Endothelial cell (in vitro differentiated cells): ENCODE results near the gene SET. TPM values are rescaled to one million over a fixed set of nuclear protein-coding genes. Genes with fewer than 3 reads are reported as not detected.

ENCODE experiments used
- DNase-seq: peaks from one replicate; pipeline ENCODE4 v3.0.0; 2021; ENCODE audit warnings: low spot score
- H3K27ac Mint-ChIP-seq: one replicate; pipeline ENCODE4 v1.8.0; 2021; ENCODE audit warnings: mixed read lengths, inconsistent platforms; ENCODE audit not compliant: unreplicated experiment
- H3K27me3 Mint-ChIP-seq: one replicate; pipeline ENCODE4 v1.8.0; 2021; ENCODE audit warnings: mild to moderate bottlenecking, moderate library complexity, mixed read lengths, inconsistent platforms; ENCODE audit not compliant: unreplicated experiment
- H3K36me3 Mint-ChIP-seq: one replicate; pipeline ENCODE4 v1.8.0; 2021; ENCODE audit warnings: mild to moderate bottlenecking, low read depth, mixed read lengths, inconsistent platforms; ENCODE audit not compliant: unreplicated experiment
- H3K4me1 Mint-ChIP-seq: one replicate; pipeline ENCODE4 v1.8.0; 2021; ENCODE audit warnings: mild to moderate bottlenecking, mixed read lengths, inconsistent platforms; ENCODE audit not compliant: unreplicated experiment
- H3K4me3 Mint-ChIP-seq: one replicate; pipeline ENCODE4 v1.8.0; 2021; ENCODE audit warnings: mild to moderate bottlenecking, mixed read lengths, inconsistent platforms; ENCODE audit not compliant: unreplicated experiment
- H3K9me3 Mint-ChIP-seq: one replicate; pipeline ENCODE4 v1.8.0; 2021; ENCODE audit warnings: mixed read lengths, inconsistent platforms; ENCODE audit not compliant: unreplicated experiment
- total RNA-seq: library from RNA; stranded (reverse); fragmentation: NEBNext Ultra II Directional; extraction: Animal tissue kit (Norgen Biotek cat#: 25700); gene quantifications from one replicate; pipeline ENCODE4 v1.2.1, GENCODE V29; 2021; ENCODE audit not compliant: unreplicated experiment
- TF ChIP-seq, protein P1 (sequence below): fragments of 200-600 bp; sonication (generic); IDR thresholded peaks from one replicate; pipeline ENCODE4 v1.5.0; 2021; ENCODE audit warnings: antibody characterized with exemption; ENCODE audit not compliant: unreplicated experiment

SET gene
- total RNA-seq, 1 donor from 2014 or later: 420 TPM

DNA sequence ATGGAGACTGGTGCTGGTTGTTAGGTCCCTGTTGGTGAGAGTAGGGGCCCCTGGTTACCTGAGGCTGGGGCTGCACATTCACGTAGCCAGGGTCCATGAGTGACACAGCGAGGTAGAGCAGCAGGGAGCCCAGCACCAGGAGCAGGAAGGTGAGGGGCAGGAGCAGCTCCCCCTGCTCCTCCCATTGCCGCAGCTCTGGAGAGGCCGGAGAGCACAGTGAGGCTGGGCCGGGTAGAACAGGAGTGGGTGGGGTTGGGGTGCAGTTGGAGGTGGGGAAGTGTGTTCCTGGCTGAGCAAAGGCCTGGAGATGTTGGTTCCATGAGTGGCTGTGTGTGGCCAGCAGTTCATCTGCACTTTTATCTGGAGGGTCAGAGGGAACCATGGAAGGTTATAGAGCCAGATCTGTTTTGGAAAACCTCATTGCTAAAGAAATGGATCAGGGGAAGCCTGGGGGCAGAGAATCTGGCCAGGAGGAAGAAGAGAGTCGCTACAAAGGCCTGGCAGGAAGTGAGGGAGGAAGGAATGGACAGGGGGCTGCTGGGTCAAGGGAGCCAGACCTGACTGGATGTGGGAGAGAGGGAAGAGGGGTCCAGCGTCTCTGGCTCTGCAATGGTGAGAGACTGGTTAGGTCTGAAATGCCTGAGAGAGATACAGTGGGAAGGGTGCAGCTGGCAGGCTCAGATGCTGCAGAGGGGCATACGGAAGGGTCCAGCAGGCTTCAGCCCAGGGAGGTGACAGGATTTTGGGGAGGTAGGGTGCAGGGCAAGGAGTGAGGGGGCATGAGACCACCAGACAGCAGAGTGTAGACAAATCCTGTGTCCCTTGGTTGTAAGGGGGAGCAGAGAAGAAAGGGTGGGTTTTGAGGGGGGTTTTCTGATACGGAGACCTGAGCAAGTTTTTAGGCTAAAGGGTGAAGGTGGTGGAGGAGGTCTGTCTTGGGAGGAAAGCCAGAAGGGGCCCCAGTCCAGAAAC, 33.6 kb downstream of the SET start:
- TF ChIP-seq, protein P1, sequence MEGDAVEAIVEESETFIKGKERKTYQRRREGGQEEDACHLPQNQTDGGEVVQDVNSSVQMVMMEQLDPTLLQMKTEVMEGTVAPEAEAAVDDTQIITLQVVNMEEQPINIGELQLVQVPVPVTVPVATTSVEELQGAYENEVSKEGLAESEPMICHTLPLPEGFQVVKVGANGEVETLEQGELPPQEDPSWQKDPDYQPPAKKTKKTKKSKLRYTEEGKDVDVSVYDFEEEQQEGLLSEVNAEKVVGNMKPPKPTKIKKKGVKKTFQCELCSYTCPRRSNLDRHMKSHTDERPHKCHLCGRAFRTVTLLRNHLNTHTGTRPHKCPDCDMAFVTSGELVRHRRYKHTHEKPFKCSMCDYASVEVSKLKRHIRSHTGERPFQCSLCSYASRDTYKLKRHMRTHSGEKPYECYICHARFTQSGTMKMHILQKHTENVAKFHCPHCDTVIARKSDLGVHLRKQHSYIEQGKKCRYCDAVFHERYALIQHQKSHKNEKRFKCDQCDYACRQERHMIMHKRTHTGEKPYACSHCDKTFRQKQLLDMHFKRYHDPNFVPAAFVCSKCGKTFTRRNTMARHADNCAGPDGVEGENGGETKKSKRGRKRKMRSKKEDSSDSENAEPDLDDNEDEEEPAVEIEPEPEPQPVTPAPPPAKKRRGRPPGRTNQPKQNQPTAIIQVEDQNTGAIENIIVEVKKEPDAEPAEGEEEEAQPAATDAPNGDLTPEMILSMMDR: no peak
- Mint-ChIP-seq H3K4me3 (peak overlapping the region; percentile 81), H3K9me3 (no peaks in the 10 kb centered on the region), H3K4me1 (peaks cover 27% of the 10 kb centered on the region), H3K36me3 (peaks cover 13% of the 10 kb centered on the region), H3K27ac (peak overlapping the region; percentile 89), H3K27me3 (peaks cover 9% of the 10 kb centered on the region)
- no peak for DNase-seq

DNA sequence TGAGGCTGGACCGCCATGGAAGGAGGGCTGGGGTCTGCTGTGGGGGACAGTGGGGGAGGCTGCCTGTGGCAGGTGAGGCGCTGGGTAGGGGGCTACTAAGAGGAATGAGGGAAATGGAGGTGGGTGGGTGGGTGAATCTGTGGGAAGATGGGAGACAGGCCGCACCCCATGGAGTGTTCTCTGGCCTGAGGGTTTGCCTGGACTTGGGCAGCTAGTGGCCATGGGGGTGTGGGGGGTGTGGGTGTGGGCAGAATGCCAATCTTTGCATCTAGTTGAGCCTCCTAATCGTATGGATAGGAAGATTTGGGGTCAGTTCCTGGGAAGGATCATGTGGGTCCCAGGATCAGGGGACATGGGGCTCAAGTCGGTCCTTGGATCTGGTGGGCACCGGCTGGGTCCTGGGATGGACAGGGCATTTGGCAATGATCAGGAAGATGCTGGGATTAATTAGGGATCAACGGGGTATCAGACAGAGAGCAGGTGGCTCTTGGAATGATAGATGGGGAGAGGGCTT, 34.4 kb downstream of the SET start:
- peak overlapping the region; percentile 53 for H3K27ac Mint-ChIP-seq
- peaks cover 27% of the 10 kb centered on the region for H3K4me1 Mint-ChIP-seq

DNA sequence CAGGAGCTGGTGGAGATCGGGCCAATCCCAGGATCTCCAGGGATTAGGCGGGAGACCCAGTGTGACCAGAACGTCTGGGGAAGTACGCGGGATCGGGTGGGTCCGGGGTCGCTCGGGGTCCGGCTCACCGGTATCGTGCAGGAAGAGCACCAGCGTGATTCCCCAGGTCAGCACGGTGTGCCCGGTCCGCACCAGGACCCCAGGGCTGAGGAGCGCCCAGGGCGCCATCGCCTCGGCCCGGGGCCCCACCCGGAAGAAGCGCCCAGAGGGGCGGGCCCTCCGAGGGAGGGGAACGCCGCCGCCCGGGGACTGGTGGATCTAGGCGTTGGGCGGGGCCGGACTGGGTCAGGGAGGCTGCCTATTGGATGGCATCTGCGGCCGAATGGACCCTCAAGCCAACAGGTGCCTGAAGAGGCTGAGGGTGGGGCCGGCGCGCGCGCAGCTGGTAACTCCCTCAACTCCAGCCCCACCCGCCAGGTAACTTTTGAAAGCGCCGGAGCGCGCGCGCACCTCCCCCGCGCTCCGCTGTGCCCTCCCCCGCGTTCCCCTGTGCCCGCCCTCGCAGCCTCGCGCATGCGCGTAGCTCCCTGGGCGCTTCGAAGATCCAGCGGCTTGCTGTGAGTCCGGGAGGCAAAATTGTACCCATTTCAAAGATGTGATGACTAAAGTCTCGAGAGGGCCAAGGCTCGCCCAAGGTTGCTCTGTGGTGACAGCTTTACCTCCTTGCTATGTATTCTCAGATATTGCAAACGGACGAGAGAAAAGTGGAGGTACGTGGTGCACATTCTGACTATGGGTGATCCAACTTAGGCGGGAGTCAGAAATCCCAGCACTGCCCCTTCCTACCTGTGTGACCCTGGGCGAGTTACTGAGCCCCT, 35.1 kb downstream of the SET start, which contains the start of gene ZDHHC12:
ZDHHC12 (minus strand) TSS at position 262 of the 878 bp plus-strand sequence; CDS start at position 228, 34 bp downstream.
- Mint-ChIP-seq H3K36me3 (peaks cover 13% of the 10 kb centered on the region), H3K4me1 (peaks cover 27% of the 10 kb centered on the region), H3K4me3 (peak within 1 kb of the TSS; percentile 97), H3K9me3 (no peaks in the 10 kb centered on the region), H3K27me3 (peaks cover 12% of the 10 kb centered on the region), H3K27ac (peak within 1 kb of the TSS; percentile 81)
- peak; percentile 89 for DNase-seq
- TF ChIP-seq, protein P1: no peak

More for the DNA sequence above, 34.4 kb downstream of the SET start:
- peaks cover 13% of the 10 kb centered on the region for H3K36me3 Mint-ChIP-seq
- TF ChIP-seq, protein P1: no peak
- no peaks in the 10 kb centered on the region for H3K9me3 Mint-ChIP-seq
- H3K4me3 Mint-ChIP-seq: peak overlapping the region; percentile 97
- peaks cover 12% of the 10 kb centered on the region for H3K27me3 Mint-ChIP-seq
- no peak for DNase-seq

DNA sequence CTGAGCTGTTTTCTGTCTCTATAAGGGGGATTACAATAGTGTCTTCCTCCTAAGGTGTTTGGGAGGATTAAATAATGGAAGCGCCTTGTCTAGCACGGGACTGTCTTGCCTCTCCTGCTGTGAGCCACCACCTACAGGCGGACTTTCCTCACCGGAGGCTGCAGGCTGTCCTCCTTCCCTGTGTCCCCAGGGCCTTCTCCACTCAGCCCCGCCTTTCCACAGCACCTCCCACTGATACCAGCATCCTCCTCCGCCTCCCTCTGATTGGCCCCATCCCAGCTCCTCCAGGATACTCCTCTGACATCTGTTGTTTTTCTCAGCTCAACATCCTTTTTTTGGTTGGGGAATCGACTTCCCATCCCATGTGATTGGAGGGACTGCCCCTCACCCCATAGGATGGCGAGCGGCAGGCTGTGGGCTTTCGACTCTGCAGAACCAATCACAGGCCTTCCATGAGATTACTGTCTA, 35.8 kb downstream of the SET start:
- peak; percentile 50 for DNase-seq
- H3K36me3 Mint-ChIP-seq: peaks cover 13% of the 10 kb centered on the region
- TF ChIP-seq, protein P1: no peak
- H3K4me3 Mint-ChIP-seq: peak overlapping the region; percentile 88
- H3K4me1 Mint-ChIP-seq: peaks cover 27% of the 10 kb centered on the region
- H3K27me3 Mint-ChIP-seq: peaks cover 12% of the 10 kb centered on the region
- H3K9me3 Mint-ChIP-seq: no peaks in the 10 kb centered on the region
- peak overlapping the region; percentile 81 for H3K27ac Mint-ChIP-seq
